Osteoblast (primary cell): ENCODE measurements around the gene KMT5C. TPM values are rescaled to one million over a fixed set of nuclear protein-coding genes. Genes with fewer than 3 reads are reported as not detected.
A peak's percentile ranks its signal among the peaks of the same experiment; 100 is the strongest.

Experiments
- DNase-seq: peaks from one replicate; pipeline ENCODE4 v3.0.0; 2011; ENCODE audit warnings: low spot score, mixed read lengths; ENCODE audit not compliant: insufficient read length; ENCODE audit errors: missing footprints
- H2AFZ ChIP-seq: 2 replicates; pipeline ENCODE4 v1.6.0; 2011; ENCODE audit warnings: mild to moderate bottlenecking, low read length
- H3K27ac ChIP-seq: 2 replicates; pipeline ENCODE4 v1.5.1; 2011; ENCODE audit warnings: mild to moderate bottlenecking, low read depth, low read length, moderate library complexity
- H3K27me3 ChIP-seq: 2 replicates; pipeline ENCODE4 v1.6.0; 2012; ENCODE audit warnings: mild to moderate bottlenecking, control low read depth, inconsistent platforms, low read length, moderate library complexity; ENCODE audit not compliant: insufficient read depth
- H3K36me3 ChIP-seq: 2 replicates; pipeline ENCODE4 v1.5.1; 2011; ENCODE audit warnings: mild to moderate bottlenecking, low read length, control low read depth, moderate library complexity; ENCODE audit not compliant: insufficient read depth
- H3K4me1 ChIP-seq: 2 replicates; pipeline ENCODE4 v1.5.1; 2011; ENCODE audit warnings: mild to moderate bottlenecking, low read length, control low read depth, moderate library complexity; ENCODE audit not compliant: insufficient read depth
- H3K4me2 ChIP-seq: 2 replicates; pipeline ENCODE4 v1.6.0; 2011; ENCODE audit warnings: mild to moderate bottlenecking, low read length; ENCODE audit not compliant: insufficient read depth
- H3K4me3 ChIP-seq: fragments of 200-600 bp; sonication (generic); 3 replicates; pipeline ENCODE4 v1.5.1; 2012; ENCODE audit warnings: mild to moderate bottlenecking, low read length, inconsistent platforms; ENCODE audit not compliant: insufficient read depth
- H3K79me2 ChIP-seq: 2 replicates; pipeline ENCODE4 v1.6.0; 2012; ENCODE audit warnings: mild to moderate bottlenecking, low read length, control low read depth, inconsistent platforms; ENCODE audit not compliant: insufficient read depth
- H3K9me3 ChIP-seq: 2 replicates; pipeline ENCODE4 v1.5.1; 2011; ENCODE audit warnings: low read depth, low read length, control low read depth
- H4K20me1 ChIP-seq: 2 replicates; pipeline ENCODE4 v1.6.0; 2012; ENCODE audit warnings: mild to moderate bottlenecking, low read length, control low read depth; ENCODE audit not compliant: insufficient read depth
- CTCF ChIP-seq: IDR thresholded peaks from 2 replicates; pipeline ENCODE4 v1.5.1; 2011; ENCODE audit warnings: mild to moderate bottlenecking, low read depth, low read length, moderate library complexity; ENCODE audit errors: extremely low read depth
- total RNA-seq: library from RNA; depleted of rRNA; stranded (reverse); fragments of >200 nt; gene quantifications from 2 replicates; pipeline ENCODE4 v1.2.3, GENCODE V29; 2012

Gene KMT5C
- total RNA-seq, 1 donor, result 10.9 TPM

GRCh38 chr19:55341171-55341588, 1.5 kb downstream of the KMT5C start:
- Histone ChIP-seq H3K4me2 (peak overlapping the region; percentile 83), H3K27me3 (peaks cover 12% of the 10 kb centered on the region), H3K27ac (no peak overlapping the region), H3K4me3 (peak overlapping the region; percentile 80), H3K36me3 (peaks cover 4% of the 10 kb centered on the region), H3K9me3 (no peaks in the 10 kb centered on the region), H4K20me1 (peaks cover 8% of the 10 kb centered on the region), H3K79me2 (peaks cover 9% of the 10 kb centered on the region), H3K4me1 (peaks cover 15% of the 10 kb centered on the region), H2AFZ (no peak overlapping the region)
- no peak for TF ChIP-seq CTCF
- peak; percentile 99 for DNase-seq

GRCh38 chr19:55341595-55342531, 2.2 kb downstream of the KMT5C start:
- no peak overlapping the region for H3K27ac ChIP-seq
- H3K79me2 ChIP-seq, result peaks cover 9% of the 10 kb centered on the region
- peak overlapping the region; percentile 83 for H3K4me2 ChIP-seq
- peak; percentile 84 for DNase-seq
- H3K36me3 ChIP-seq, result peaks cover 4% of the 10 kb centered on the region
- peaks cover 15% of the 10 kb centered on the region for H3K4me1 ChIP-seq
- no peak overlapping the region for H2AFZ ChIP-seq
- peak overlapping the region; percentile 80 for H3K4me3 ChIP-seq
- peaks cover 5% of the 10 kb centered on the region for H3K27me3 ChIP-seq
- no peaks in the 10 kb centered on the region for H3K9me3 ChIP-seq
- no peak for TF ChIP-seq CTCF
- peaks cover 8% of the 10 kb centered on the region for H4K20me1 ChIP-seq

- Histone ChIP-seq H3K4me3 (no peak overlapping the region), H2AFZ (no peak overlapping the region), H3K4me1 (peaks cover 6% of the 10 kb centered on the region), H3K27ac (no peak overlapping the region), H3K36me3 (peaks cover 4% of the 10 kb centered on the region), H3K27me3 (no peaks in the 10 kb centered on the region), H4K20me1 (peaks cover 8% of the 10 kb centered on the region), H3K4me2 (no peak overlapping the region), H3K79me2 (peaks cover 9% of the 10 kb centered on the region), H3K9me3 (no peaks in the 10 kb centered on the region)
- peak; percentile 89 for DNase-seq
- no peak for TF ChIP-seq CTCF
Measured at GRCh38 chr19:55344444-55344843, 4.8 kb downstream of the KMT5C start.

- peaks cover 4% of the 10 kb centered on the region for H3K36me3 ChIP-seq
- peaks cover 6% of the 10 kb centered on the region for H3K4me1 ChIP-seq
- H3K27me3 ChIP-seq, result no peaks in the 10 kb centered on the region
- no peak overlapping the region for H3K4me2 ChIP-seq
- no peaks in the 10 kb centered on the region for H3K9me3 ChIP-seq
- TF ChIP-seq CTCF, result no peak
- peaks cover 6% of the 10 kb centered on the region for H3K79me2 ChIP-seq
- DNase-seq, result no peak
- H3K27ac ChIP-seq, result no peak overlapping the region
- H3K4me3 ChIP-seq, result no peak overlapping the region
- H4K20me1 ChIP-seq, result peaks cover 8% of the 10 kb centered on the region
- no peak overlapping the region for H2AFZ ChIP-seq
Measured at GRCh38 chr19:55345101-55345817, 5.6 kb downstream of the KMT5C start.
